ENCODE data around the gene UPP2. TPM values are rescaled to one million over a fixed set of nuclear protein-coding genes. Genes with fewer than 3 reads are reported as not detected.

Gene UPP2
- not detected for total RNA-seq

- no peak for DNase-seq (ENCODE audit: low read depth in 2 of 3, low spot score in 2 of 3)
These were observed at the start of gene UPP2 for GRCh38 chr2:158101384-158101926. UPP2 (plus strand) TSS chr2:158101876; CDS start chr2:158102064, 188 bp downstream.

- DNase-seq (ENCODE audit: low read depth in 2 of 3, low spot score in 2 of 3) = no peak
These were observed 48.9 kb upstream of the UPP2 start for GRCh38 chr2:158052761-158053160.

- no peak for DNase-seq (ENCODE audit: low read depth in 2 of 3, low spot score in 2 of 3)
These were observed 44.8 kb upstream of the UPP2 start for GRCh38 chr2:158056875-158057274.

- DNase-seq (ENCODE audit: low read depth in 2 of 3, low spot score in 2 of 3) = no peak
These were observed 41.4 kb upstream of the UPP2 start for GRCh38 chr2:158060160-158060834.

- DNase-seq (ENCODE audit: low read depth in 2 of 3, low spot score in 2 of 3) = no peak
These were observed 40.7 kb upstream of the UPP2 start for GRCh38 chr2:158060835-158061435.

- DNase-seq (ENCODE audit: low read depth in 2 of 3, low spot score in 2 of 3) = no peak
These were observed 39.9 kb upstream of the UPP2 start for GRCh38 chr2:158061763-158062162.

- no peak for DNase-seq (ENCODE audit: low read depth in 2 of 3, low spot score in 2 of 3)
These were observed 35.5 kb upstream of the UPP2 start for GRCh38 chr2:158066046-158066713.

- DNase-seq (ENCODE audit: low read depth in 2 of 3, low spot score in 2 of 3) = no peak
These were observed 30.7 kb upstream of the UPP2 start for GRCh38 chr2:158071018-158071417.

- DNase-seq (ENCODE audit: low read depth in 2 of 3, low spot score in 2 of 3) = no peak
These were observed 29.3 kb upstream of the UPP2 start for GRCh38 chr2:158072361-158072760.

- DNase-seq (ENCODE audit: low read depth in 2 of 3, low spot score in 2 of 3) = no peak
These were observed 22.0 kb upstream of the UPP2 start for GRCh38 chr2:158079672-158080071.

GRCh38 chr2:158088093-158088492, 13.6 kb upstream of the UPP2 start:
- no peak for DNase-seq (ENCODE audit: low read depth in 2 of 3, low spot score in 2 of 3)

- DNase-seq (ENCODE audit: low read depth in 2 of 3, low spot score in 2 of 3) = no peak
These were observed 12.4 kb upstream of the UPP2 start for GRCh38 chr2:158089322-158089721.

- no peak for DNase-seq (ENCODE audit: low read depth in 2 of 3, low spot score in 2 of 3)
These were observed 10.0 kb upstream of the UPP2 start for GRCh38 chr2:158091647-158092046.

GRCh38 chr2:158094487-158095092, 7.1 kb upstream of the UPP2 start:
- no peak for DNase-seq (ENCODE audit: low read depth in 2 of 3, low spot score in 2 of 3)

- no peak for DNase-seq (ENCODE audit: low read depth in 2 of 3, low spot score in 2 of 3)
These were observed 6.4 kb upstream of the UPP2 start for GRCh38 chr2:158095269-158095668.

- DNase-seq (ENCODE audit: low read depth in 2 of 3, low spot score in 2 of 3) = no peak
These were observed 5.8 kb upstream of the UPP2 start for GRCh38 chr2:158095912-158096311.

- no peak for DNase-seq (ENCODE audit: low read depth in 2 of 3, low spot score in 2 of 3)
These were observed 4.2 kb upstream of the UPP2 start for GRCh38 chr2:158097481-158097880.

- DNase-seq (ENCODE audit: low read depth in 2 of 3, low spot score in 2 of 3) = no peak
These were observed 3.5 kb upstream of the UPP2 start for GRCh38 chr2:158098178-158098577.

GRCh38 chr2:158099716-158100115, 2.0 kb upstream of the UPP2 start:
- DNase-seq (ENCODE audit: low read depth in 2 of 3, low spot score in 2 of 3) = no peak

GRCh38 chr2:158100411-158100810, 1.3 kb upstream of the UPP2 start:
- no peak for DNase-seq (ENCODE audit: low read depth in 2 of 3, low spot score in 2 of 3)

- DNase-seq (ENCODE audit: low read depth in 2 of 3, low spot score in 2 of 3) = no peak
These were observed 770 bp downstream of the UPP2 start for GRCh38 chr2:158102446-158102845.

All from hematopoietic multipotent progenitor cell (in vitro differentiated cells).